Stimulated activated CD4-positive, alpha-beta T cell treated with anti-CD3 and anti-CD28 coated beads, Interleukin-4, amount 100 ng/mL, for 1 hour (primary cell): ENCODE data around the gene FZR1.

Source experiments
- DNase-seq: peaks from one replicate; pipeline ENCODE4 v3.0.0-alpha.2; 2020

FZR1 gene

GRCh38 chr19:3505598-3506383 lies at the start of gene FZR1:
TSS of gene FZR1 (plus strand) at chr19:3506311. CDS start at chr19:3522990, 16,679 bp downstream.
- peak; percentile 99 for DNase-seq

GRCh38 chr19:3456925-3457527 lies 49.1 kb upstream of the FZR1 start:
- DNase-seq, result no peak

GRCh38 chr19:3457528-3458228 lies 48.4 kb upstream of the FZR1 start:
- DNase-seq, result no peak

- no peak for DNase-seq
Observed at GRCh38 chr19:3458229-3459088, 47.7 kb upstream of the FZR1 start.

GRCh38 chr19:3459089-3459881 lies 46.8 kb upstream of the FZR1 start:
- DNase-seq, result no peak

- no peak for DNase-seq
Observed at GRCh38 chr19:3459965-3460582, 46.0 kb upstream of the FZR1 start.

GRCh38 chr19:3462991-3463713 lies 43.0 kb upstream of the FZR1 start:
- no peak for DNase-seq

- no peak for DNase-seq
Observed at GRCh38 chr19:3463714-3464586, 42.2 kb upstream of the FZR1 start.

GRCh38 chr19:3464587-3465235 lies 41.4 kb upstream of the FZR1 start:
- no peak for DNase-seq

GRCh38 chr19:3465552-3465951 lies 40.6 kb upstream of the FZR1 start:
- DNase-seq, result no peak

GRCh38 chr19:3466635-3467034 lies 39.5 kb upstream of the FZR1 start:
- DNase-seq, result no peak

- DNase-seq, result no peak
Observed at GRCh38 chr19:3467437-3468198, 38.5 kb upstream of the FZR1 start.

- DNase-seq, result no peak
Observed at GRCh38 chr19:3468211-3468610, 37.9 kb upstream of the FZR1 start.

GRCh38 chr19:3469638-3470499 lies 36.2 kb upstream of the FZR1 start:
- DNase-seq, result no peak

- no peak for DNase-seq
Observed at GRCh38 chr19:3470500-3471128, 35.5 kb upstream of the FZR1 start.

- peak; percentile 47 for DNase-seq
Observed at GRCh38 chr19:3471954-3472655, 34.0 kb upstream of the FZR1 start.
